Measurements from ENCODE around the gene MBL2.

MBL2 gene

GRCh38 chr10:52769966-52770365, 2.6 kb downstream of the MBL2 start:
- TF ChIP-seq CTCF (IDR thresholded peaks at IDR 0.05; ENCODE audit: insufficient read depth, low read length, missing control alignments), result no peak
- DNase-seq (ENCODE audit: low read depth, low spot score), result no peak
- H3K4me3 ChIP-seq (ENCODE audit: low read depth, low read length), result no peak overlapping the region
- POLR2A ChIA-PET, result no interaction called here
- CTCF ChIA-PET, result interaction anchor here (1.6 to 16.8 kb wide), 3 partner anchors 10 to 126 kb away, joined by 4 to 482 read pairs (median 68); no protein-coding TSS in a partner anchor

- ChIA-PET CTCF (interaction anchor here (4.7 to 16.8 kb wide), 3 partner anchors 12 to 25 kb away, joined by 42 to 482 read pairs (median 68); no protein-coding TSS in a partner anchor), POLR2A (no interaction called here)
Observed at GRCh38 chr10:52768001-52768532, 4.5 kb downstream of the MBL2 start.

GRCh38 chr10:52762088-52762487, 10.5 kb downstream of the MBL2 start:
- CTCF ChIA-PET, result interaction anchor here (1.4 to 10.1 kb wide), 3 partner anchors 15 to 21 kb away, joined by 9 to 76 read pairs (median 16); no protein-coding TSS in a partner anchor
- POLR2A ChIA-PET, result no interaction called here
- no peak for DNase-seq (ENCODE audit: low read depth, low spot score)
- no peak for TF ChIP-seq CTCF (IDR thresholded peaks at IDR 0.05; ENCODE audit: insufficient read depth, low read length, missing control alignments)
- H3K4me3 ChIP-seq (ENCODE audit: low read depth, low read length), result no peak overlapping the region

More at GRCh38 chr10:52768001-52768532, 4.5 kb downstream of the MBL2 start:
- no peak for DNase-seq (ENCODE audit: low read depth, low spot score)
- H3K4me3 ChIP-seq (ENCODE audit: low read depth, low read length), result no peak overlapping the region
- TF ChIP-seq CTCF (IDR thresholded peaks at IDR 0.05; ENCODE audit: insufficient read depth, low read length, missing control alignments), result no peak

- ChIA-PET CTCF (interaction anchor here (0.7 to 10.1 kb wide), 4 partner anchors 13 to 31 kb away, joined by 4 to 76 read pairs (median 24); no protein-coding TSS in a partner anchor), POLR2A (no interaction called here)
- no peak for TF ChIP-seq CTCF (IDR thresholded peaks at IDR 0.05; ENCODE audit: insufficient read depth, low read length, missing control alignments)
- DNase-seq (ENCODE audit: low read depth, low spot score), result no peak
- no peak overlapping the region for H3K4me3 ChIP-seq (ENCODE audit: low read depth, low read length)
Observed at GRCh38 chr10:52759154-52759553, 13.4 kb downstream of the MBL2 start.

- TF ChIP-seq CTCF (IDR thresholded peaks at IDR 0.05; ENCODE audit: insufficient read depth, low read length, missing control alignments), result no peak
- no peak overlapping the region for H3K4me3 ChIP-seq (ENCODE audit: low read depth, low read length)
- ChIA-PET CTCF (interaction anchor here (0.7 to 10.1 kb wide), 6 partner anchors 9 to 31 kb away, joined by 3 to 76 read pairs (median 4); no protein-coding TSS in a partner anchor), POLR2A (no interaction called here)
- no peak for DNase-seq (ENCODE audit: low read depth, low spot score)
Observed at GRCh38 chr10:52758406-52758805, 14.2 kb downstream of the MBL2 start.

GRCh38 chr10:52757773-52758172, 14.8 kb downstream of the MBL2 start:
- H3K4me3 ChIP-seq (ENCODE audit: low read depth, low read length), result no peak overlapping the region
- ChIA-PET POLR2A (no interaction called here), CTCF (interaction anchor here (0.9 to 10.1 kb wide), 4 partner anchors 8 to 22 kb away, joined by 3 to 76 read pairs (median 24); no protein-coding TSS in a partner anchor)
- TF ChIP-seq CTCF (IDR thresholded peaks at IDR 0.05; ENCODE audit: insufficient read depth, low read length, missing control alignments), result no peak
- DNase-seq (ENCODE audit: low read depth, low spot score), result peak; percentile 23
